ENCODE results near the gene TACR1.
"Not testable (repeated sequence)": the region's sequence is repeated elsewhere in the genome, so short reads cannot be mapped to it uniquely, and the experiment has no call there.

The TACR1 gene

GRCh38 chr2:75175456-75175855 is 23.9 kb downstream of the TACR1 start:
- no peak for TF ChIP-seq POLR2A (IDR thresholded peaks at IDR 0.05; ENCODE audit: low read depth, low read length)
- FAIRE-seq (no peak), DNase-seq (ENCODE audit: insufficient read length, low spot score) (no peak)

GRCh38 chr2:75174981-75175380 is 24.3 kb downstream of the TACR1 start:
- DNase-seq (ENCODE audit: insufficient read length, low spot score): no peak
- FAIRE-seq: no peak

GRCh38 chr2:75174519-75174918 is 24.8 kb downstream of the TACR1 start:
- FAIRE-seq (no peak), DNase-seq (ENCODE audit: insufficient read length, low spot score) (no peak)
- no peak for TF ChIP-seq POLR2A (IDR thresholded peaks at IDR 0.05; ENCODE audit: low read depth, low read length)

More at GRCh38 chr2:75174981-75175380, 24.3 kb downstream of the TACR1 start:
- TF ChIP-seq POLR2A (IDR thresholded peaks at IDR 0.05; ENCODE audit: low read depth, low read length): no peak

- FAIRE-seq: no peak
- DNase-seq (ENCODE audit: insufficient read length, low spot score): no peak
- no peak for TF ChIP-seq POLR2A (IDR thresholded peaks at IDR 0.05; ENCODE audit: low read depth, low read length)
These were observed 25.6 kb downstream of the TACR1 start for GRCh38 chr2:75173740-75174139.

- not testable (repeated sequence) for DNase-seq (ENCODE audit: insufficient read length, low spot score)
These were observed 27.9 kb downstream of the TACR1 start for GRCh38 chr2:75171423-75171822.

GRCh38 chr2:75170889-75171288 is 28.4 kb downstream of the TACR1 start:
- DNase-seq (ENCODE audit: insufficient read length, low spot score) (no peak), FAIRE-seq (no peak)
- no peak for TF ChIP-seq POLR2A (IDR thresholded peaks at IDR 0.05; ENCODE audit: low read depth, low read length)

More at GRCh38 chr2:75171423-75171822, 27.9 kb downstream of the TACR1 start:
- FAIRE-seq: not testable (repeated sequence)

GRCh38 chr2:75168186-75168585 is 31.1 kb downstream of the TACR1 start:
- DNase-seq (ENCODE audit: insufficient read length, low spot score) (no peak), FAIRE-seq (no peak)
- TF ChIP-seq POLR2A (IDR thresholded peaks at IDR 0.05; ENCODE audit: low read depth, low read length): no peak

GRCh38 chr2:75166491-75166890 is 32.8 kb downstream of the TACR1 start:
- DNase-seq (ENCODE audit: insufficient read length, low spot score) (no peak), FAIRE-seq (no peak)
- no peak for TF ChIP-seq POLR2A (IDR thresholded peaks at IDR 0.05; ENCODE audit: low read depth, low read length)

- DNase-seq (ENCODE audit: insufficient read length, low spot score): no peak
- FAIRE-seq: peak; percentile 76
- no peak for TF ChIP-seq POLR2A (IDR thresholded peaks at IDR 0.05; ENCODE audit: low read depth, low read length)
These were observed 36.4 kb downstream of the TACR1 start for GRCh38 chr2:75162897-75163296.

- no peak for DNase-seq (ENCODE audit: insufficient read length, low spot score)
- no peak for FAIRE-seq
- no peak for TF ChIP-seq POLR2A (IDR thresholded peaks at IDR 0.05; ENCODE audit: low read depth, low read length)
These were observed 37.1 kb downstream of the TACR1 start for GRCh38 chr2:75162259-75162658.

- FAIRE-seq (no peak), DNase-seq (ENCODE audit: insufficient read length, low spot score) (peak; percentile 11)
- TF ChIP-seq POLR2A (IDR thresholded peaks at IDR 0.05; ENCODE audit: low read depth, low read length): no peak
These were observed 41.9 kb downstream of the TACR1 start for GRCh38 chr2:75157435-75157834.

- FAIRE-seq (no peak), DNase-seq (ENCODE audit: insufficient read length, low spot score) (no peak)
- no peak for TF ChIP-seq POLR2A (IDR thresholded peaks at IDR 0.05; ENCODE audit: low read depth, low read length)
These were observed 44.2 kb downstream of the TACR1 start for GRCh38 chr2:75155115-75155514.

- FAIRE-seq (no peak), DNase-seq (ENCODE audit: insufficient read length, low spot score) (no peak)
- no peak for TF ChIP-seq POLR2A (IDR thresholded peaks at IDR 0.05; ENCODE audit: low read depth, low read length)
These were observed 46.1 kb downstream of the TACR1 start for GRCh38 chr2:75153221-75153620.

GRCh38 chr2:75152243-75152642 is 47.1 kb downstream of the TACR1 start:
- not testable (repeated sequence) for DNase-seq (ENCODE audit: insufficient read length, low spot score)

GRCh38 chr2:75147884-75148283 is 51.4 kb downstream of the TACR1 start:
- DNase-seq (ENCODE audit: insufficient read length, low spot score); FAIRE-seq: not testable (repeated sequence)

More at GRCh38 chr2:75152243-75152642, 47.1 kb downstream of the TACR1 start:
- FAIRE-seq: not testable (repeated sequence)

Measured in H54 (cell line).